ENCODE measurements around the gene R3HDM4.
A peak's percentile ranks its signal among the peaks of the same experiment; 100 is the strongest.
"Not testable (repeated sequence)": the region's sequence is repeated elsewhere in the genome, so short reads cannot be mapped to it uniquely, and the experiment has no call there.

R3HDM4 gene

DNA sequence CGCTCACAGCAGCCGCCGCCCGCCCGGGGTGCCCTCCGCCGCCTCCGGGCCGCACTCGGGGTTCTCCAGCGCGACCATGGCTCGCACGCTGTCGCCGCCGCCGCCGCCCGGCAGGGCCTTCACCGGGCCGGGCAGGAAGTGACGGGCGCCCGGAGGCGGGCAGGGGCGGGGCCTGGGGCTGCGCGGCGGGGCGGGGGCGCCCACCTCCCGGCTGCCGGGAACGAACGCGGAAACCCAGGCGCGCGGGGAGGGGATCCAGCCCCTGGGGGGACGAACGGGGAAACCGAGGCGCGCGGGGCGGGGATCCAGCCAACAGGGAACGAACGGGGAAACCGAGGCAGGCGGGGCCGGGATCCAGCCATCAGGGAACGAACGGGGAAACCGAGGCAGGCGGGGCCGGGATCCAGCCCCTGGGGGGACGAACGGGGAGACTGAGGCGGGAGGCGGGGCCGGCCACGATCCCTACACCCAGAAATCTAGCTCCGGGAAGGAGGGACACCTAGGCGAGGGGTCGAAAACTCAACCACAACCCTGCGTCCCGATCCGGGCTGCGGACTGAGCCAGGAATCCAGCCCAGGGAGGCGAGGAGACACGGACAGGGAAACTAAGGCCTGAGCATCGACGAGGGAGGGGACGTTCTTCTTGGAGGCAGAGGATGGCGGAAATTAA lies at the start of gene R3HDM4:
R3HDM4 (minus strand) TSS at position 140 of the 669 bp plus-strand sequence; CDS start at position 78, 62 bp downstream.
- DNase-seq (ENCODE audit: low spot score) = peak; percentile 98
- TF ChIP-seq, protein P1, sequence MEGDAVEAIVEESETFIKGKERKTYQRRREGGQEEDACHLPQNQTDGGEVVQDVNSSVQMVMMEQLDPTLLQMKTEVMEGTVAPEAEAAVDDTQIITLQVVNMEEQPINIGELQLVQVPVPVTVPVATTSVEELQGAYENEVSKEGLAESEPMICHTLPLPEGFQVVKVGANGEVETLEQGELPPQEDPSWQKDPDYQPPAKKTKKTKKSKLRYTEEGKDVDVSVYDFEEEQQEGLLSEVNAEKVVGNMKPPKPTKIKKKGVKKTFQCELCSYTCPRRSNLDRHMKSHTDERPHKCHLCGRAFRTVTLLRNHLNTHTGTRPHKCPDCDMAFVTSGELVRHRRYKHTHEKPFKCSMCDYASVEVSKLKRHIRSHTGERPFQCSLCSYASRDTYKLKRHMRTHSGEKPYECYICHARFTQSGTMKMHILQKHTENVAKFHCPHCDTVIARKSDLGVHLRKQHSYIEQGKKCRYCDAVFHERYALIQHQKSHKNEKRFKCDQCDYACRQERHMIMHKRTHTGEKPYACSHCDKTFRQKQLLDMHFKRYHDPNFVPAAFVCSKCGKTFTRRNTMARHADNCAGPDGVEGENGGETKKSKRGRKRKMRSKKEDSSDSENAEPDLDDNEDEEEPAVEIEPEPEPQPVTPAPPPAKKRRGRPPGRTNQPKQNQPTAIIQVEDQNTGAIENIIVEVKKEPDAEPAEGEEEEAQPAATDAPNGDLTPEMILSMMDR (IDR thresholded peaks at IDR 0.05; ENCODE audit: extremely low read depth, missing control alignments) = no peak

DNA sequence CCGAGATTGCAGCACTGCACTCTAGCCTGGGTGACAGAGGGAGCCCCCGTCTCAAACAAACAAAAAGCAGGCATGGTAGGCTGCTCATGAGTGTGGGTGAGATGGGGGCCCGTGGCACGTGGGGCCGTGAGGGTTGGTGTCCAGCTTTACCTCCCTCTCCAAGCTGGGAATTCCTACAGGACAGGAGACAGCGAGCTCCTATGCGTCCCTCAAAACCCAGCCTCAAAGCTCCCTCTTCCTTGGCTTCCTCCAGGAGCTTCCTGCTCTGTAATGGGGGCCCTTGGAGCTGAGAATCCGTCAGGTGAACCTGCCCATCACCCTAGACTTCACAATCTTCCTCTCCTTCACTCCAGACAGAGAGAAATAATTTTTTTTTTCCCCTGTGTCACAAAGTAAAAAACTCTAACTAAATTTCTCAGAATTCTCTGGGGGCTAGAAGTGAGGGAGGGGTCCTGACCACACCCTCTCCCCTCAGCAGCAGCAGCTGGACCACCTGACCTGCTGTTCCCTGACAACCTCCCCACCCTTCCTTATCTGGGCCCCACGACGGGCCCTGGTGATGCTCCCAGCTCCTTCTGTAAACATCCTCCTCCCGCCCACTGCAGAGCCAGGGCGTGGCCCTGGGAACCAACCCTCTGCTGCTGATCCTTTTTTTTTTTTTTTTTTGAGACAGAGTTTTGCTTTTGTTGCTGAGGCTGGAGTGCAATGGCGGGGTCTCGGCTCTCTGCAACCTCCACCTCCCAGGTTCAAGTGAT lies 49.0 kb upstream of the R3HDM4 start:
- TF ChIP-seq, protein P1 (IDR thresholded peaks at IDR 0.05; ENCODE audit: extremely low read depth, missing control alignments) = no peak
- DNase-seq (ENCODE audit: low spot score) = no peak

DNA sequence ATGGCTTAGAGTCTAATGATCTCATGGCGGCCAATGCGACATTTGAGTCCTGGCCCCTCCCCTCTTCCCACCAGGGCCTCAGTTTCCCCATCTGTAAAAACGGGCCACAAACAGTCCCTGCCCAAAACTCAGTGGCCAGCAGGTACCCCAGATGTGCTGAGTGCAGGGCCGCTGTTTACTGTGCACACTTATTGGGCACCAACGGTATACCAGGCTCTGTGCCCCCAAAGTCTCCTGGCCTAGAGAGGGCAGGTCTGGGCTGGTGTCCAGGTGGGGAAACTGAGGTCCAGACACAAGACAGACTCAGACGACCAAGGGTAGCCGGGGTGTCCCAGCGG lies 47.6 kb upstream of the R3HDM4 start:
- TF ChIP-seq, protein P1 (IDR thresholded peaks at IDR 0.05; ENCODE audit: extremely low read depth, missing control alignments) = no peak
- no peak for DNase-seq (ENCODE audit: low spot score)

DNA sequence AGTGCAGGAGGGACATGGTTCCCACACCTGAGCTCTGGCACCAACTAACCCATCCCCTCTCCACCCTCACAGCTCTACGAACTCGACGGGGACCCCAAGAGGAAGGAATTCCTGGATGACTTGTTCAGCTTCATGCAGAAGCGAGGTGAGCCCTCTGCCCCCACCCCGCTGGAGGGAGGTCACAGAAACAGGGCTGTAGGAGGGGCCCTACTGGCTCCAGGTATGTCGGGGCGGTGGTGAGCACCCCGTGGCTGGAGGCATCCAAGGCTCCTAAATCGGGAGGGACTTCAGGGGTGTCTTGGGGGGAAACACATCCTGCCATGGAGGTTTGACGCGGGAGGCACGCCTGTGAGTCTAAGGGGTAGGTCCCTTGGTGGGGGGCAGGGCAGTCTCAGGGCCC lies 47.0 kb upstream of the R3HDM4 start:
- TF ChIP-seq, protein P1 (IDR thresholded peaks at IDR 0.05; ENCODE audit: extremely low read depth, missing control alignments) = no peak
- no peak for DNase-seq (ENCODE audit: low spot score)

DNA sequence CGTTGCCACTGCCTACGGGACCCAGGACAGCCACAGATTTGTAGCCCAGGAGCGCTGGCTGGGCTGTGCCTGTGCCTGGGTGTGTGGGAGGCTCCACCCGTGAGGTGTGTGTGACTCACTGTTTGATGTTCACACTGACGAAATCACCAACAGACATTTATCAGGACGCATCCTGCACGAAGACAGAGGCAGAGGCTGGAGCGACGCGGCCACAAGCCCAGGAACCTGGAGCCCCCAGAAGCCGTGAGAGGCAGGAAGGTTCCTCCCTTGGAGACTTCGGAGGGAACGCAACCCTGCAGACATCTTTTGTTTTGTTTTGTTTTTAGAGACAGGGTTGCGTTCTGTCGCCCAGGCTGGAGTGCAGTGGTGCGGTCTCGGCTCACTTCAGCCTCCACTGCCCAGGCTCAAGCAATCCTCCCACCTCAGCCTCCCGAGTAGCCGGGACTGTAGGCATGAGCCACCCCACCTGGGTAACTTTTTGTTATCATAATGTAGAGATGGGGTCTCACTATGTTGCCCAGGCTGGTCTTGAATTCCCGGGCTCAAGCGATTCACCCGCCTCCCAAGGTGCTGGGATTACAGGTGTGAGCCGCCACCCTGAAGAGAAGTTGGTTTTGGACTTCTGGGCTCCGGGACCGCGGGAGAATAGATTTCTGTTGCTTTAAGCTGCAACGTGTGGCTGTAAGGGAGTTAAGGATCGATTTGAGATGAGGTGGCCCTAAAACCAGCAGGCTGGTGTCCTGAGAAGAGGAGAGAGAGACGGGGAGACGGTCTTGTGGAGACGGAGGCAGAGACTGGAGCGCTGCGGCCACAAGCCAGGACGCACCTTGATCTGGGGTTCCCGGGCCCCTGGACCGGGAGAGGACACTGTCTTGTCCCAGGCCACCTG lies 46.2 kb upstream of the R3HDM4 start:
- TF ChIP-seq, protein P1 (IDR thresholded peaks at IDR 0.05; ENCODE audit: extremely low read depth, missing control alignments) = no peak
- DNase-seq (ENCODE audit: low spot score) = no peak

DNA sequence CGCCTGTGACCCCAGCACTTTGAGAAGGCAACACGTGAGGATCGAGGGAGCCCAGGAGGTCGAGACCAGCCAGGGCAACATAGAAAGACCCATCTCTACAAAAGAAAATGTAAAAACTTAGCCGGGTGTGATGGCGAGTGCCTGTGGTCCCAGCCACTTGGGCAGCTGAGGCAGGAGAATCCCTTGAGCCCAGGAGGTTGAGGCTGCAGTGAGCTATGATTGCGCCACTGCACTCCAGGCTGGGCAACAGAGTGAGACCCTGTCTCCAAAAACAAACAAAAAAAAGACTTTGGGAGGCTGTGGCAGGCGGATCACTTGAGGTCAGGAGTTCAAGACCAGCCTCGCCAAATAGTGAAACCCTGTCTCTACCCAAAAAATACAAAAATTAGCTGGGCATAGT lies 44.6 kb upstream of the R3HDM4 start:
- not testable (repeated sequence) for DNase-seq (ENCODE audit: low spot score)

DNA sequence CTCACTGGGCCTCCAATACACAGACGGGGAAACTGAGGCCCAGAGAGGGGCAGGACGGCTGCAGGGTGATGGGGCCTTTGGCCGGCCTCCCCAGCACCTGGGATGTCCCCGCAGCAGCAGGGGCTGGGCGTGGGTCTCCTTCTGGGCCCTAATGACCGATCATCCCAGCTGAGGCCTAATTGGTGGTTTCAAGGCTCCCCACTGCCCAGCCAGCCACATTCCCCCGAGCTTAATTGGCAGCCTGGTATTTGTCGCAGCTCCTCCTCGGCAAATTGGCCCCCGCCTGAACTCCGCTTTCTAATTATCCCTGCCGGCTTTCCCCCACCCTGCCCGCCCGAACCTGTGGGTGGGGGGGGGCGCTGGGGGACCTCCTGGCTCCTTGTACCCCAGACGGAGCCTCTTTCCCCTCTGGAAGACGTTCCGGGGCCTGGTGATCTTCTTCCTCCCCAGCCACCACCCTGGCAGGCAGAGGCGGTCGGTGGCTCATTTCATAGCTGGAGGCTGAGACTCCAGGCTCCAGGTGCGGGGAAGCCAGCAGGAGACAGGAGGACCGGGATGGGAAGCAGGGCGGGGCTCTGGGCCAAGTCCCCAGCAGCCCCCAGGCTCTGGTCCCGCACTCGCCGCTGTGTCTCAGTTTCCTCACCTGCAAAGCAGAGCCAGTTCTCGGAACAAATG lies 43.9 kb upstream of the R3HDM4 start:
- no peak for DNase-seq (ENCODE audit: low spot score)

More for the DNA sequence above, 43.9 kb upstream of the R3HDM4 start:
- TF ChIP-seq, protein P1 (IDR thresholded peaks at IDR 0.05; ENCODE audit: extremely low read depth, missing control alignments) = no peak

Measured in GM20000 (cell line).